ENCODE data around the gene LEFTY2.
"Not testable (repeated sequence)": the region's sequence is repeated elsewhere in the genome, so short reads cannot be mapped to it uniquely, and the experiment has no call there.

The LEFTY2 gene

GRCh38 chr1:225953315-225953714, 12.3 kb upstream of the LEFTY2 start:
- no peak for DNase-seq (ENCODE audit: low spot score)

GRCh38 chr1:225950905-225951497, 10.0 kb upstream of the LEFTY2 start:
- no peak for DNase-seq (ENCODE audit: low spot score)

- DNase-seq (ENCODE audit: low spot score): no peak
Observed at GRCh38 chr1:225949041-225949440, 8.0 kb upstream of the LEFTY2 start.

GRCh38 chr1:225946803-225947202, 5.8 kb upstream of the LEFTY2 start:
- no peak for DNase-seq (ENCODE audit: low spot score)

- no peak for DNase-seq (ENCODE audit: low spot score)
Observed at GRCh38 chr1:225946082-225946620, 5.1 kb upstream of the LEFTY2 start.

- DNase-seq (ENCODE audit: low spot score): no peak
Observed at GRCh38 chr1:225945564-225945963, 4.5 kb upstream of the LEFTY2 start.

GRCh38 chr1:225944951-225945350, 3.9 kb upstream of the LEFTY2 start:
- DNase-seq (ENCODE audit: low spot score): no peak

- no peak for DNase-seq (ENCODE audit: low spot score)
Observed at GRCh38 chr1:225944387-225944786, 3.4 kb upstream of the LEFTY2 start.

- DNase-seq (ENCODE audit: low spot score): no peak
Observed at GRCh38 chr1:225943582-225943981, 2.6 kb upstream of the LEFTY2 start.

GRCh38 chr1:225942574-225942973, 1.6 kb upstream of the LEFTY2 start:
- DNase-seq (ENCODE audit: low spot score): no peak

- no peak for DNase-seq (ENCODE audit: low spot score)
Observed at GRCh38 chr1:225941942-225942222, 862 bp upstream of the LEFTY2 start.

GRCh38 chr1:225940385-225941151, 452 bp downstream of the LEFTY2 start:
- no peak for DNase-seq (ENCODE audit: low spot score)

GRCh38 chr1:225939939-225940310, 1.1 kb downstream of the LEFTY2 start:
- DNase-seq (ENCODE audit: low spot score): not testable (repeated sequence)

- DNase-seq (ENCODE audit: low spot score): not testable (repeated sequence)
Observed at GRCh38 chr1:225939097-225939938, 1.7 kb downstream of the LEFTY2 start.

- DNase-seq (ENCODE audit: low spot score): no peak
Observed at GRCh38 chr1:225937048-225937968, 3.7 kb downstream of the LEFTY2 start.

- no peak for DNase-seq (ENCODE audit: low spot score)
Observed at GRCh38 chr1:225936523-225936922, 4.5 kb downstream of the LEFTY2 start.

- DNase-seq (ENCODE audit: low spot score): not testable (repeated sequence)
Observed at GRCh38 chr1:225936086-225936485, 4.9 kb downstream of the LEFTY2 start.

GRCh38 chr1:225934711-225935110, 6.3 kb downstream of the LEFTY2 start:
- DNase-seq (ENCODE audit: low spot score): no peak

GRCh38 chr1:225933072-225933471, 7.9 kb downstream of the LEFTY2 start:
- no peak for DNase-seq (ENCODE audit: low spot score)

- DNase-seq (ENCODE audit: low spot score): peak; percentile 63
Observed at GRCh38 chr1:225931270-225932136, 9.5 kb downstream of the LEFTY2 start.

GRCh38 chr1:225930566-225930965, 10.5 kb downstream of the LEFTY2 start:
- DNase-seq (ENCODE audit: low spot score): peak; percentile 55
